Measurements from ENCODE around the gene SCAMP5.

GRCh38 chr15:74955017-74955416, 40.3 kb upstream of the SCAMP5 start:
- TF ChIP-seq, protein P1, sequence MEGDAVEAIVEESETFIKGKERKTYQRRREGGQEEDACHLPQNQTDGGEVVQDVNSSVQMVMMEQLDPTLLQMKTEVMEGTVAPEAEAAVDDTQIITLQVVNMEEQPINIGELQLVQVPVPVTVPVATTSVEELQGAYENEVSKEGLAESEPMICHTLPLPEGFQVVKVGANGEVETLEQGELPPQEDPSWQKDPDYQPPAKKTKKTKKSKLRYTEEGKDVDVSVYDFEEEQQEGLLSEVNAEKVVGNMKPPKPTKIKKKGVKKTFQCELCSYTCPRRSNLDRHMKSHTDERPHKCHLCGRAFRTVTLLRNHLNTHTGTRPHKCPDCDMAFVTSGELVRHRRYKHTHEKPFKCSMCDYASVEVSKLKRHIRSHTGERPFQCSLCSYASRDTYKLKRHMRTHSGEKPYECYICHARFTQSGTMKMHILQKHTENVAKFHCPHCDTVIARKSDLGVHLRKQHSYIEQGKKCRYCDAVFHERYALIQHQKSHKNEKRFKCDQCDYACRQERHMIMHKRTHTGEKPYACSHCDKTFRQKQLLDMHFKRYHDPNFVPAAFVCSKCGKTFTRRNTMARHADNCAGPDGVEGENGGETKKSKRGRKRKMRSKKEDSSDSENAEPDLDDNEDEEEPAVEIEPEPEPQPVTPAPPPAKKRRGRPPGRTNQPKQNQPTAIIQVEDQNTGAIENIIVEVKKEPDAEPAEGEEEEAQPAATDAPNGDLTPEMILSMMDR (conservative IDR thresholded peaks at IDR 0.05): no peak
- no peak for TF ChIP-seq ZFX (IDR thresholded peaks at IDR 0.05)

All from C4-2B (cell line).